Measurements from ENCODE around the gene COPS3. TPM values are rescaled to one million over a fixed set of nuclear protein-coding genes. Genes with fewer than 3 reads are reported as not detected.

Gene COPS3
- total RNA-seq, 1 experiment from 2014 or later, result 113 TPM

DNA sequence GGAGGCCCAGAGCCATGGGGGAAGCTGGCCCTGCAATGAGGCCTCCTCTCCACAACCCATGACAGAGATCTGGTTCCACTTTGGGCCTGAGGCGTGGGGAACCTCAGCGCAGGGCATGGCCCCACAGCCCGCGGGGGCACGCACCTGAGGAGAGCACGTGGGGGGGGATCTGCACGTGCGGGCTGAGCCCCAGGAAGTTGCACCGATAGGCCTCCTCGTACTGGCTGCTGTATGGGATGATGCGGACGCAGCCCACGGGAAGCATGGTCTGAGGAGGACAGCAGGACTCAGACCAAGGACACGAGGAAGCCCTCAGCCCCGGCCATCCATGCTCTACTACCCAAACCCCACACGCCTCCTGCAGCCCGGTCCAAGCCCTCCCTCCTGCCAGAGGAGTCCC lies 64.8 kb downstream of the COPS3 start:
- Histone ChIP-seq H3K56ac (ENCODE audit: insufficient read length, low read depth, low read length) (no peak overlapping the region), H3K27ac (ENCODE audit: insufficient read length, low read depth, low read length) (no peak overlapping the region), H3K79me1 (ENCODE audit: insufficient read depth, low read depth, low read length, poor library complexity, severe bottlenecking) (no peaks in the 10 kb centered on the region), H3K23me2 (ENCODE audit: insufficient read length, low read depth, low read length, poor library complexity, severe bottlenecking) (no peaks in the 10 kb centered on the region), H3K9ac (ENCODE audit: extremely low read depth, insufficient read length, low read length) (no peak overlapping the region), H3K4ac (ENCODE audit: low read depth, low read length) (no peak overlapping the region), H3K18ac (ENCODE audit: insufficient read length, low read depth, low read length) (no peak overlapping the region), H2AK5ac (ENCODE audit: insufficient read length, low read length) (no peak overlapping the region), H2BK12ac (ENCODE audit: insufficient read length, low read depth, low read length) (no peak overlapping the region), H3T11ph (ENCODE audit: low read length) (no peak overlapping the region), H2BK15ac (ENCODE audit: low read depth, low read length) (no peak overlapping the region), H3K4me1 (ENCODE audit: insufficient read depth, low read length) (no peaks in the 10 kb centered on the region), H4K5ac (ENCODE audit: insufficient read length, low read depth, low read length) (no peak overlapping the region), H2BK20ac (ENCODE audit: low read depth, low read length, poor library complexity, severe bottlenecking) (no peak overlapping the region), H2BK5ac (ENCODE audit: insufficient read length, low read length) (no peak overlapping the region), H4K8ac (replicated peaks; ENCODE audit: insufficient read length, low read depth, low read length) (no peak overlapping the region), H3K23ac (ENCODE audit: insufficient read length, low read depth, low read length) (no peak overlapping the region), H3K27me3 (ENCODE audit: insufficient read depth, low read length) (no peaks in the 10 kb centered on the region), H4K91ac (ENCODE audit: insufficient read length, low read depth, low read length) (no peak overlapping the region), H3K4me2 (ENCODE audit: insufficient read depth, insufficient read length, low read length) (no peak overlapping the region), H3K9me3 (ENCODE audit: control insufficient read depth, low read depth, low read length) (no peaks in the 10 kb centered on the region), H4K20me1 (ENCODE audit: control insufficient read depth, insufficient read depth, insufficient read length) (no peaks in the 10 kb centered on the region), H3K14ac (ENCODE audit: insufficient read depth, low read length) (no peak overlapping the region), H3K79me2 (ENCODE audit: insufficient read depth, low read length) (no peaks in the 10 kb centered on the region), H2AFZ (ENCODE audit: low read length) (no peak overlapping the region), H2BK120ac (ENCODE audit: low read depth, low read length, poor library complexity, severe bottlenecking) (no peak overlapping the region)
- Mint-ChIP-seq H3K9me3 (no peaks in the 10 kb centered on the region), H3K27ac (peak overlapping the region in 2 of 3 experiments; percentile 70 to 73; a peak in 1 of 7 replicates), H3K4me1 (peaks cover 0 to 6% of the 10 kb centered on the region in 2 experiments; a peak in 2 of 4 replicates), H3K4me3 (no peak overlapping the region), H3K27me3 (ENCODE audit: low read depth) (no peaks in the 10 kb centered on the region), H3K36me3 (ENCODE audit: insufficient read depth in 1 of 3, low read depth in 3 of 3) (peaks cover 31 to 80% (median 65%) of the 10 kb centered on the region in 3 experiments)
- no CpG with 5 or more reads among the region's 17 CpGs for WGBS (ENCODE audit: extremely low coverage, insufficient read length, low lambda C conversion rate)
- DNase-seq, result peak; percentile 28
- no peak for TF ChIP-seq CTCF (conservative IDR thresholded peaks at IDR 0.05)
